ENCODE data around the gene MESP1.

The MESP1 gene

DNA sequence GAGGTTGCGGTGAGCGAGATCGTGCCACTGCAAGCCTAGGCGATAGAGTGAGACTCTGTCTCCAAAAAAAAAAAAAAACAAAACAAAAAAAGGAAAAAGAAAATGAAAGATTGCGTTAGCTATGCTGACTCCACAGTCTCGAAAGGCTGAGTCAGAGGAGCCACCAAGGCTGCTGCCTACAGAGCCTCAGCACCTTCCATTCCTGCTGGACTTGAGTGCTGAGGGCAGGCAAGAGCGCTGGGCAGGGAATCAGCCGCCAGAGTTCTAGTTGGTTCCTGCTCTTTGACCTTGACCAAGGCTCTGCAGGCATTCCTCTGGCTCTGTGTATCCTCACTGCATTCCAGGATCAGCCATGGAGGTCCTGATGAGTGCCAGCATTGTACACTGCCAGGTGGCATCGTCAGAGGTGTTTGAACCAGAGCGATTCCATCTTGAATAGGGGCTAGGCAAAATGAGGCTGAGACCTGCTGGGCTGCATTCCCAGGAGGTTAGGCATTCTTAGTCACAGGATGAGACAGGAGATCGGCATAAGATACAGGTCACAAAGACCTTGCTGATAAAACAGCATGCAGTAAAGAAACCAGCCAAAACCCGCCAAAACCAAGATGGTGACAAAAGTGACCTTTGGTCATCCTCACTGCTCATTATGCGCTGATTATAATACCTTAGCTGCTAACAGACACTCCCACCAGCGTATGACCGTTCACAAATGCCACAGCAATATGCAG, 31.0 kb upstream of the MESP1 start:
- no peak overlapping the region for H3K27ac ChIP-seq (ENCODE audit: low read depth, low read length)

DNA sequence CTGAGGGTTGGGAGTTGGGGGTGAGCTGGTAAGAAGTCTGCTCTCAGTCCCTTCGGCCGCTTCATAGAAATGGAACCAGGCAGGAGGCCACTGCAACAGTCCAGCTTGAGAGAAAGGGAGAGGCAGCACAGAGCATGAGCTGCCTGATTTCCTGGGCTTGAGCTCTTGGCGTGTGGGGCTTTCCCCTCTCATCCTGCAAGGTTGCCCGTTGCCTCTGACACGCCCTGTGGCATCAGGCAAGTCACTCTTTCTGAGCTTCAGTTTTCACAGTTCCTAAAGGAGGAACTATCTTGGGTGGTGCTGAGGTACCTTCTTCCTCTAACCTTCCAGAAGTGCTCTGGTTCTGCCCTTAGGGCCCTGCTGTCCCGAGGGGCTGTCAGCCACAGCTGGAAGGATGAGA, 30.0 kb upstream of the MESP1 start:
- H3K9me3 ChIP-seq (ENCODE audit: control insufficient read depth, insufficient read depth, low read length): no peaks in the 10 kb centered on the region
- H3K4me1 ChIP-seq (ENCODE audit: control insufficient read depth, low read length): no peaks in the 10 kb centered on the region
- no peak overlapping the region for H3K4me2 ChIP-seq (ENCODE audit: low read length)

More for the DNA sequence above, 31.0 kb upstream of the MESP1 start:
- Histone ChIP-seq H3K79me2 (ENCODE audit: control insufficient read depth, low read length) (no peaks in the 10 kb centered on the region), H3K4me3 (ENCODE audit: low read length) (no peak overlapping the region), H3F3A (ENCODE audit: control insufficient read depth, insufficient read depth) (no peaks in the 10 kb centered on the region), H3K4me1 (ENCODE audit: control insufficient read depth, low read length) (no peaks in the 10 kb centered on the region), H3K36me3 (ENCODE audit: control insufficient read depth, low read length) (no peaks in the 10 kb centered on the region), H3K27me3 (ENCODE audit: control insufficient read depth, low read length) (no peaks in the 10 kb centered on the region; the same call in none of the 2 replicates), H4K20me1 (ENCODE audit: control insufficient read depth, insufficient read depth, low read depth, low read length) (no peaks in the 10 kb centered on the region), H3K9me3 (ENCODE audit: control insufficient read depth, insufficient read depth, low read length) (no peaks in the 10 kb centered on the region), H3K4me2 (ENCODE audit: low read length) (no peak overlapping the region), H3K9me2 (replicated peaks; ENCODE audit: control insufficient read depth, low read length) (no peaks in the 10 kb centered on the region)
- TF ChIP-seq, protein P1, sequence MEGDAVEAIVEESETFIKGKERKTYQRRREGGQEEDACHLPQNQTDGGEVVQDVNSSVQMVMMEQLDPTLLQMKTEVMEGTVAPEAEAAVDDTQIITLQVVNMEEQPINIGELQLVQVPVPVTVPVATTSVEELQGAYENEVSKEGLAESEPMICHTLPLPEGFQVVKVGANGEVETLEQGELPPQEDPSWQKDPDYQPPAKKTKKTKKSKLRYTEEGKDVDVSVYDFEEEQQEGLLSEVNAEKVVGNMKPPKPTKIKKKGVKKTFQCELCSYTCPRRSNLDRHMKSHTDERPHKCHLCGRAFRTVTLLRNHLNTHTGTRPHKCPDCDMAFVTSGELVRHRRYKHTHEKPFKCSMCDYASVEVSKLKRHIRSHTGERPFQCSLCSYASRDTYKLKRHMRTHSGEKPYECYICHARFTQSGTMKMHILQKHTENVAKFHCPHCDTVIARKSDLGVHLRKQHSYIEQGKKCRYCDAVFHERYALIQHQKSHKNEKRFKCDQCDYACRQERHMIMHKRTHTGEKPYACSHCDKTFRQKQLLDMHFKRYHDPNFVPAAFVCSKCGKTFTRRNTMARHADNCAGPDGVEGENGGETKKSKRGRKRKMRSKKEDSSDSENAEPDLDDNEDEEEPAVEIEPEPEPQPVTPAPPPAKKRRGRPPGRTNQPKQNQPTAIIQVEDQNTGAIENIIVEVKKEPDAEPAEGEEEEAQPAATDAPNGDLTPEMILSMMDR (IDR thresholded peaks at IDR 0.05; ENCODE audit: low read depth, low read length, poor library complexity, severe bottlenecking): no peak
- no peak for TF ChIP-seq EZH2phosphoT487 (IDR thresholded peaks at IDR 0.05; ENCODE audit: borderline replicate concordance, low read length)

DNA sequence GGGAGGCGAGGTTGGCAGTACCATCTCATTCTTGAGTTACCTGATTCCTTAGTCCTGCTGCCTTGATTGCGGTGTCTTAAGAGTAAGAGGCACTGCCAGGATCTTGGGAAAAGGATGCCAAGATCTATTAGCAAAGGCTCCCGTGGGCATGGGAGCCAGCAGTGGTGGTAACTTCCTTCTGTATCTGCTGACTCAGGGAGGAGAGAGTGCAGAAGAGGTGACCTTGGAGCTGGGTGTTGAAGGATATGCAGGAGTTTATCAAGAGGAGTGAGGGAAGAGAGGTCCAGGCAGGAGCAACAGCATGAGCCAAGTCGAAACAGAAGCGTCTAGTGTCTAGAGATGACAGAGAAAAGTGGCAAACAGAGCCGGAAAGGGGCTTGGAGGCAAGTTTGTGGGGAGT, 29.6 kb upstream of the MESP1 start:
- Histone ChIP-seq H4K20me1 (ENCODE audit: control insufficient read depth, insufficient read depth, low read depth, low read length) (no peaks in the 10 kb centered on the region), H3K79me2 (ENCODE audit: control insufficient read depth, low read length) (no peaks in the 10 kb centered on the region), H3K27me3 (ENCODE audit: control insufficient read depth, low read length) (no peaks in the 10 kb centered on the region; the same call in none of the 2 replicates), H3F3A (ENCODE audit: control insufficient read depth, insufficient read depth) (no peaks in the 10 kb centered on the region), H3K4me1 (ENCODE audit: control insufficient read depth, low read length) (no peaks in the 10 kb centered on the region), H3K27ac (ENCODE audit: low read depth, low read length) (no peak overlapping the region), H3K9me3 (ENCODE audit: control insufficient read depth, insufficient read depth, low read length) (no peaks in the 10 kb centered on the region), H3K9me2 (replicated peaks; ENCODE audit: control insufficient read depth, low read length) (no peaks in the 10 kb centered on the region), H3K4me2 (ENCODE audit: low read length) (no peak overlapping the region), H3K4me3 (ENCODE audit: low read length) (no peak overlapping the region), H3K36me3 (ENCODE audit: control insufficient read depth, low read length) (no peaks in the 10 kb centered on the region)
- TF ChIP-seq, protein P1 (IDR thresholded peaks at IDR 0.05; ENCODE audit: low read depth, low read length, poor library complexity, severe bottlenecking): no peak
- TF ChIP-seq EZH2phosphoT487 (IDR thresholded peaks at IDR 0.05; ENCODE audit: borderline replicate concordance, low read length): no peak

More for the DNA sequence above, 30.0 kb upstream of the MESP1 start:
- TF ChIP-seq EZH2phosphoT487 (IDR thresholded peaks at IDR 0.05; ENCODE audit: borderline replicate concordance, low read length): no peak
- TF ChIP-seq, protein P1 (IDR thresholded peaks at IDR 0.05; ENCODE audit: low read depth, low read length, poor library complexity, severe bottlenecking): no peak
- H3K27ac ChIP-seq (ENCODE audit: low read depth, low read length): no peak overlapping the region
- no peaks in the 10 kb centered on the region for H3K36me3 ChIP-seq (ENCODE audit: control insufficient read depth, low read length)
- H3F3A ChIP-seq (ENCODE audit: control insufficient read depth, insufficient read depth): no peaks in the 10 kb centered on the region
- H4K20me1 ChIP-seq (ENCODE audit: control insufficient read depth, insufficient read depth, low read depth, low read length): no peaks in the 10 kb centered on the region
- H3K79me2 ChIP-seq (ENCODE audit: control insufficient read depth, low read length): no peaks in the 10 kb centered on the region
- no peaks in the 10 kb centered on the region for H3K9me2 ChIP-seq (replicated peaks; ENCODE audit: control insufficient read depth, low read length)
- H3K4me3 ChIP-seq (ENCODE audit: low read length): no peak overlapping the region
- H3K27me3 ChIP-seq (ENCODE audit: control insufficient read depth, low read length): no peaks in the 10 kb centered on the region; the same call in none of the 2 replicates
